ENCODE data around the gene ATP6V0B. TPM values are rescaled to one million over a fixed set of nuclear protein-coding genes. Genes with fewer than 3 reads are reported as not detected.
A peak's percentile ranks its signal among the peaks of the same experiment; 100 is the strongest.

ATP6V0B gene
- total RNA-seq, 4 donors from 2014 or later = 87.5 to 218 (median 122) TPM

DNA sequence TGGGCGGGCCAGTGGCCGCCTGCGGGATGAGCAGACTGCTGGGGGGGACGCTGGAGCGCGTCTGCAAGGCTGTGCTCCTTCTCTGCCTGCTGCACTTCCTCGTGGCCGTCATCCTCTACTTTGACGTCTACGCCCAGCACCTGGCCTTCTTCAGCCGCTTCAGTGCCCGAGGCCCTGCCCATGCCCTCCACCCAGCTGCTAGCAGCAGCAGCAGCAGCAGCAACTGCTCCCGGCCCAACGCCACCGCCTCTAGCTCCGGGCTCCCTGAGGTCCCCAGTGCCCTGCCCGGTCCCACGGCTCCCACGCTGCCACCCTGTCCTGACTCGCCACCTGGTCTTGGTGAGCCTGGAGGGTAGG is 6.4 kb downstream of the ATP6V0B start:
- peaks cover 4 to 47% (median 8%) of the 10 kb centered on the region in 4 donors for H3K4me1 ChIP-seq
- H3K4me3 ChIP-seq = no peak overlapping the region

DNA sequence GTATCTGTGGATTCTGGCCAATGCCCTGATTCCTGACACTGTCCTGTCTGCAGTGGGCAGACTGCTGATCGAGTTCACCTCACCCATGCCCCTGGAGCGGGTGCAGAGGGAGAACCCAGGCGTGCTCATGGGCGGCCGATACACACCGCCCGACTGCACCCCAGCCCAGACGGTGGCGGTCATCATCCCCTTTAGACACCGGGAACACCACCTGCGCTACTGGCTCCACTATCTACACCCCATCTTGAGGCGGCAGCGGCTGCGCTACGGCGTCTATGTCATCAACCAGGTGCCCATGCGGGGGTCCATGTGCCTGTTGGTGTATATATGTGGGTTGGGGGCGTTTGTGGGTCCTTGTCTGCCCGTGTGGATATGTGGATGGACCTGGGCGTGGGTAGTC is 6.9 kb downstream of the ATP6V0B start:
- no peak overlapping the region for H3K27ac ChIP-seq
- peaks cover 3 to 42% (median 7%) of the 10 kb centered on the region in 4 donors for H3K4me1 ChIP-seq
- no peaks in the 10 kb centered on the region for H3K9me3 ChIP-seq
- peaks cover 0 to 18% (median 0%) of the 10 kb centered on the region in 3 donors for H3K36me3 ChIP-seq
- H3K27me3 ChIP-seq = no peaks in the 10 kb centered on the region
- TF ChIP-seq POLR2A (IDR thresholded peaks at IDR 0.05) = no peak
- TF ChIP-seq, protein P1, sequence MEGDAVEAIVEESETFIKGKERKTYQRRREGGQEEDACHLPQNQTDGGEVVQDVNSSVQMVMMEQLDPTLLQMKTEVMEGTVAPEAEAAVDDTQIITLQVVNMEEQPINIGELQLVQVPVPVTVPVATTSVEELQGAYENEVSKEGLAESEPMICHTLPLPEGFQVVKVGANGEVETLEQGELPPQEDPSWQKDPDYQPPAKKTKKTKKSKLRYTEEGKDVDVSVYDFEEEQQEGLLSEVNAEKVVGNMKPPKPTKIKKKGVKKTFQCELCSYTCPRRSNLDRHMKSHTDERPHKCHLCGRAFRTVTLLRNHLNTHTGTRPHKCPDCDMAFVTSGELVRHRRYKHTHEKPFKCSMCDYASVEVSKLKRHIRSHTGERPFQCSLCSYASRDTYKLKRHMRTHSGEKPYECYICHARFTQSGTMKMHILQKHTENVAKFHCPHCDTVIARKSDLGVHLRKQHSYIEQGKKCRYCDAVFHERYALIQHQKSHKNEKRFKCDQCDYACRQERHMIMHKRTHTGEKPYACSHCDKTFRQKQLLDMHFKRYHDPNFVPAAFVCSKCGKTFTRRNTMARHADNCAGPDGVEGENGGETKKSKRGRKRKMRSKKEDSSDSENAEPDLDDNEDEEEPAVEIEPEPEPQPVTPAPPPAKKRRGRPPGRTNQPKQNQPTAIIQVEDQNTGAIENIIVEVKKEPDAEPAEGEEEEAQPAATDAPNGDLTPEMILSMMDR (IDR thresholded peaks at IDR 0.05) = no peak
- DNase-seq = no peak
- no peak overlapping the region for H3K4me3 ChIP-seq

More for the DNA sequence above, 6.4 kb downstream of the ATP6V0B start:
- peaks cover 0 to 23% (median 0%) of the 10 kb centered on the region in 3 donors for H3K36me3 ChIP-seq
- no peaks in the 10 kb centered on the region for H3K9me3 ChIP-seq
- TF ChIP-seq, protein P1 (IDR thresholded peaks at IDR 0.05) = no peak
- TF ChIP-seq POLR2A (IDR thresholded peaks at IDR 0.05) = no peak
- no peaks in the 10 kb centered on the region for H3K27me3 ChIP-seq
- peak in 1 of 3 donors; percentile 69 for DNase-seq
- no peak overlapping the region for H3K27ac ChIP-seq

GRCh38 chr1:43982241-43982640 is 7.5 kb downstream of the ATP6V0B start:
- DNase-seq = no peak

GRCh38 chr1:43982808-43983207 is 8.0 kb downstream of the ATP6V0B start:
- no peak for DNase-seq
- peaks cover 0 to 30% (median 7%) of the 10 kb centered on the region in 4 donors for H3K4me1 ChIP-seq
- H3K4me3 ChIP-seq = no peak overlapping the region
- H3K27ac ChIP-seq = no peak overlapping the region
- H3K27me3 ChIP-seq = no peaks in the 10 kb centered on the region
- peaks cover 0 to 6% (median 0%) of the 10 kb centered on the region in 3 donors for H3K36me3 ChIP-seq
- TF ChIP-seq POLR2A (IDR thresholded peaks at IDR 0.05) = no peak
- TF ChIP-seq, protein P1 (IDR thresholded peaks at IDR 0.05) = no peak
- no peaks in the 10 kb centered on the region for H3K9me3 ChIP-seq

More at GRCh38 chr1:43982241-43982640, 7.5 kb downstream of the ATP6V0B start:
- no peak overlapping the region for H3K4me3 ChIP-seq
- no peaks in the 10 kb centered on the region for H3K27me3 ChIP-seq
- peaks cover 0 to 12% (median 0%) of the 10 kb centered on the region in 3 donors for H3K36me3 ChIP-seq
- TF ChIP-seq POLR2A (IDR thresholded peaks at IDR 0.05) = no peak
- TF ChIP-seq, protein P1 (IDR thresholded peaks at IDR 0.05) = no peak
- H3K4me1 ChIP-seq = peaks cover 0 to 36% (median 7%) of the 10 kb centered on the region in 4 donors
- no peak overlapping the region for H3K27ac ChIP-seq
- H3K9me3 ChIP-seq = no peaks in the 10 kb centered on the region

- no peak for DNase-seq
- Histone ChIP-seq H3K27me3 (no peaks in the 10 kb centered on the region), H3K4me3 (no peak overlapping the region), H3K9me3 (no peaks in the 10 kb centered on the region), H3K4me1 (peaks cover 0 to 24% (median 7%) of the 10 kb centered on the region in 4 donors), H3K36me3 (peaks cover 0 to under 1% (median 0%) of the 10 kb centered on the region in 3 donors), H3K27ac (no peak overlapping the region)
- TF ChIP-seq POLR2A (IDR thresholded peaks at IDR 0.05) = no peak
- TF ChIP-seq, protein P1 (IDR thresholded peaks at IDR 0.05) = no peak
Observed at GRCh38 chr1:43983253-43983899, 8.6 kb downstream of the ATP6V0B start.
